Uterus (tissue), 2 donors: ENCODE measurements around the gene PARP9.

Experiments used
- POLR2A ChIP-seq, 2 donors: fragments of 450-650 bp; IDR thresholded peaks; one replicate each; pipeline ENCODE4 v1.6.1; 2016; ENCODE audit warnings: antibody characterized with exemption in 2 of 2, mild to moderate bottlenecking in 1 of 2, moderate library complexity in 1 of 2
- TF ChIP-seq, protein P1 (sequence below), 4 experiments: fragments of 200-600 bp in 2 of 4; fragments of 450-650 bp in 2 of 4; sonication (generic) in 2 of 4; IDR thresholded peaks; one replicate each; pipeline ENCODE4 v1.5.1; 2016 to 2019; ENCODE audit warnings: antibody characterized with exemption in 4 of 4, mild to moderate bottlenecking in 2 of 4, moderate library complexity in 1 of 4

DNA sequence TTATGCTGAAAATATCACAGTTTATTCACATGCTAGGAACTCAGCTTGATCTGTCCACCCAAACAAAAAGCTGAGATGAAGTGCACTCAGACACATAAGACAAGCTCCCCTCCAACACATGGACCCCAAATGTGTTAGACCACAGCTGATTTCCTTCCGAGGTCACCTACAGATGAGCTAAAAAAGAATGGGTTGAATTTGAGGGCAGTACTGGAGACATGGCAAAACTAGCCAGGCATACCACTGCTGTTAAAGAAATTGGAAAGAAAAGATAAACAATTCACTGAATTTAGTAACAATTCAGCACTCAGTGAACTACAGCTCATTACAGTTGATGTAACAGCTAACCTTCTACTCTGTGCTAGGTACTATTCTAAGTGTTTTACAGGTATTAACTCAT, 15.5 kb downstream of the PARP9 start:
- TF ChIP-seq, protein P1, sequence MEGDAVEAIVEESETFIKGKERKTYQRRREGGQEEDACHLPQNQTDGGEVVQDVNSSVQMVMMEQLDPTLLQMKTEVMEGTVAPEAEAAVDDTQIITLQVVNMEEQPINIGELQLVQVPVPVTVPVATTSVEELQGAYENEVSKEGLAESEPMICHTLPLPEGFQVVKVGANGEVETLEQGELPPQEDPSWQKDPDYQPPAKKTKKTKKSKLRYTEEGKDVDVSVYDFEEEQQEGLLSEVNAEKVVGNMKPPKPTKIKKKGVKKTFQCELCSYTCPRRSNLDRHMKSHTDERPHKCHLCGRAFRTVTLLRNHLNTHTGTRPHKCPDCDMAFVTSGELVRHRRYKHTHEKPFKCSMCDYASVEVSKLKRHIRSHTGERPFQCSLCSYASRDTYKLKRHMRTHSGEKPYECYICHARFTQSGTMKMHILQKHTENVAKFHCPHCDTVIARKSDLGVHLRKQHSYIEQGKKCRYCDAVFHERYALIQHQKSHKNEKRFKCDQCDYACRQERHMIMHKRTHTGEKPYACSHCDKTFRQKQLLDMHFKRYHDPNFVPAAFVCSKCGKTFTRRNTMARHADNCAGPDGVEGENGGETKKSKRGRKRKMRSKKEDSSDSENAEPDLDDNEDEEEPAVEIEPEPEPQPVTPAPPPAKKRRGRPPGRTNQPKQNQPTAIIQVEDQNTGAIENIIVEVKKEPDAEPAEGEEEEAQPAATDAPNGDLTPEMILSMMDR (IDR thresholded peaks at IDR 0.05): no peak
- no peak for TF ChIP-seq POLR2A (IDR thresholded peaks at IDR 0.05)
